KMS-11 (cell line): ENCODE results near the gene LAMB4.

Source experiments
- H2AFZ ChIP-seq: fragments of 200-600 bp; sonication (generic); 2 replicates; pipeline ENCODE4 v1.6.1; 2016; ENCODE audit warnings: antibody characterized with exemption, mixed run types, low read depth
- H3K27ac ChIP-seq: fragments of 200-600 bp; sonication (generic); 2 replicates; pipeline ENCODE4 v1.6.1; 2016; ENCODE audit warnings: mild to moderate bottlenecking, mixed run types
- H3K27me3 ChIP-seq: fragments of 200-600 bp; sonication (generic); 2 replicates; pipeline ENCODE4 v1.6.1; 2017; ENCODE audit warnings: mild to moderate bottlenecking, low read depth, mixed run types, moderate library complexity; ENCODE audit not compliant: insufficient read depth
- H3K36me3 ChIP-seq: fragments of 200-600 bp; sonication (generic); 2 replicates; pipeline ENCODE4 v1.6.1; 2017; ENCODE audit warnings: mild to moderate bottlenecking, mixed run types; ENCODE audit not compliant: insufficient read depth
- H3K4me1 ChIP-seq: fragments of 200-600 bp; sonication (generic); 2 replicates; pipeline ENCODE4 v1.6.1; 2016; ENCODE audit warnings: mild to moderate bottlenecking, low read depth, mixed run types; ENCODE audit not compliant: poor library complexity, severe bottlenecking
- H3K4me2 ChIP-seq: fragments of 200-600 bp; sonication (generic); 2 replicates; pipeline ENCODE4 v1.7.0; 2016; ENCODE audit warnings: mild to moderate bottlenecking, mixed run types
- H3K4me3 ChIP-seq: fragments of 200-600 bp; sonication (generic); IDR thresholded peaks from 2 replicates; pipeline ENCODE4 v1.6.1; 2017; ENCODE audit warnings: low read depth, low read length, mixed read lengths; ENCODE audit not compliant: insufficient read depth
- H3K79me2 ChIP-seq: fragments of 200-600 bp; sonication (generic); 2 replicates; pipeline ENCODE4 v1.6.1; 2016; ENCODE audit warnings: low read depth, mixed run types; ENCODE audit not compliant: insufficient read depth
- H3K9ac ChIP-seq: fragments of 200-600 bp; sonication (generic); 2 replicates; pipeline ENCODE4 v1.6.1; 2016; ENCODE audit warnings: mild to moderate bottlenecking, mixed run types
- H4K20me1 ChIP-seq: fragments of 200-600 bp; sonication (generic); 2 replicates; pipeline ENCODE4 v1.6.1; 2016; ENCODE audit warnings: mild to moderate bottlenecking, mixed run types; ENCODE audit not compliant: insufficient read depth
- TF ChIP-seq, protein P1 (sequence below): fragments of 200-600 bp; sonication (generic); conservative IDR thresholded peaks from 2 replicates; pipeline ENCODE4 v1.6.1; 2017; ENCODE audit warnings: low read depth, mild to moderate bottlenecking, antibody characterized with exemption, low read length, moderate library complexity, mixed read lengths

Gene LAMB4

DNA sequence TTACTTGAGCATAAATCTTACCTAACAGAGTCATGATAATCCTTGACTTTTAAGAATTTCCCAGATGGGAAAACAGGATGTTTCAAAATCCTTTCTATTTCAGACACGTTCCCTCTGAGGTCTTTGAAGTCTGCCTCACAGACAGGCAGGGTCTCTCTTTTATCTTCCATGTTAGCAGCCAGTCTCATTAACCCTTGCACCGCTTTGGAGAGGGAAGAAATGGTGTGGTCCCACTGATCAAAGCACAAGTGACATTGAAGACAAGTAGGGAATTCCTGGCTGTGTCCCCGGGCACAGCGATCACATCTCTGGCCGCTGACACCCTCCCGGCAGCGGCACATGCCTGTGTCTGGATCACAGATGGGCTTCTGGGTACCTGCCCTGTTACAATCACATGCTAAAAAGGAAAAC lies 74.5 kb downstream of the LAMB4 start:
- no peak overlapping the region for H3K4me2 ChIP-seq
- TF ChIP-seq, protein P1, sequence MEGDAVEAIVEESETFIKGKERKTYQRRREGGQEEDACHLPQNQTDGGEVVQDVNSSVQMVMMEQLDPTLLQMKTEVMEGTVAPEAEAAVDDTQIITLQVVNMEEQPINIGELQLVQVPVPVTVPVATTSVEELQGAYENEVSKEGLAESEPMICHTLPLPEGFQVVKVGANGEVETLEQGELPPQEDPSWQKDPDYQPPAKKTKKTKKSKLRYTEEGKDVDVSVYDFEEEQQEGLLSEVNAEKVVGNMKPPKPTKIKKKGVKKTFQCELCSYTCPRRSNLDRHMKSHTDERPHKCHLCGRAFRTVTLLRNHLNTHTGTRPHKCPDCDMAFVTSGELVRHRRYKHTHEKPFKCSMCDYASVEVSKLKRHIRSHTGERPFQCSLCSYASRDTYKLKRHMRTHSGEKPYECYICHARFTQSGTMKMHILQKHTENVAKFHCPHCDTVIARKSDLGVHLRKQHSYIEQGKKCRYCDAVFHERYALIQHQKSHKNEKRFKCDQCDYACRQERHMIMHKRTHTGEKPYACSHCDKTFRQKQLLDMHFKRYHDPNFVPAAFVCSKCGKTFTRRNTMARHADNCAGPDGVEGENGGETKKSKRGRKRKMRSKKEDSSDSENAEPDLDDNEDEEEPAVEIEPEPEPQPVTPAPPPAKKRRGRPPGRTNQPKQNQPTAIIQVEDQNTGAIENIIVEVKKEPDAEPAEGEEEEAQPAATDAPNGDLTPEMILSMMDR = no peak
- H3K27ac ChIP-seq = no peak overlapping the region
- H4K20me1 ChIP-seq = no peaks in the 10 kb centered on the region
- no peaks in the 10 kb centered on the region for H3K79me2 ChIP-seq
- H3K36me3 ChIP-seq = no peaks in the 10 kb centered on the region
- no peaks in the 10 kb centered on the region for H3K4me1 ChIP-seq
- H3K4me3 ChIP-seq = no peak overlapping the region
- H2AFZ ChIP-seq = no peak overlapping the region
- H3K27me3 ChIP-seq = no peaks in the 10 kb centered on the region
- no peak overlapping the region for H3K9ac ChIP-seq

DNA sequence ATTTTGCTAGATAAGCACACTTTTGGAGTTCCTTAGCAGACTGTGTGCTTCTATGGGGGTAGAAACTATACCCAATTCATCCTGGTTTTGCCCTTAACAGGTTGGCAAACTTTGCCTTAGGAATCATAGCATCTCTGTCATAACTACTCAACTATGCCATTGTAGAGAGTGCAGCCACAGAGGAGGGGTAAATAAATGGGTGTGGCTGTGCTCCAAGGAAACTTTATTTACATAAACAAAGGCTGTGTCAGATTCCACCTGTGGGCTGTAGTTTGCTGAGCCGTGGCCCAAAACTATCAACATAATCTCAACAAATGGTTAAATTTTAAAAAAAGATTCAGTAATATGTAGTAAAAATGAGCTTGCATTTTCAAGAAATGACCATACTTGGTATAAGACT lies 75.6 kb downstream of the LAMB4 start:
- Histone ChIP-seq H4K20me1 (no peaks in the 10 kb centered on the region), H3K9ac (no peak overlapping the region)

GRCh38 chr7:108053250-108053649 lies 76.9 kb downstream of the LAMB4 start:
- H3K27ac ChIP-seq = no peak overlapping the region
- TF ChIP-seq, protein P1 = no peak
- no peaks in the 10 kb centered on the region for H3K79me2 ChIP-seq
- H4K20me1 ChIP-seq = no peaks in the 10 kb centered on the region
- no peaks in the 10 kb centered on the region for H3K36me3 ChIP-seq
- no peak overlapping the region for H3K9ac ChIP-seq
- H3K4me2 ChIP-seq = no peak overlapping the region
- no peaks in the 10 kb centered on the region for H3K4me1 ChIP-seq
- H3K27me3 ChIP-seq = no peaks in the 10 kb centered on the region
- H2AFZ ChIP-seq = no peak overlapping the region
- no peak overlapping the region for H3K4me3 ChIP-seq

More for the DNA sequence above, 75.6 kb downstream of the LAMB4 start:
- no peaks in the 10 kb centered on the region for H3K4me1 ChIP-seq
- TF ChIP-seq, protein P1 = no peak
- no peaks in the 10 kb centered on the region for H3K27me3 ChIP-seq
- H3K36me3 ChIP-seq = no peaks in the 10 kb centered on the region
- no peak overlapping the region for H2AFZ ChIP-seq
- H3K79me2 ChIP-seq = no peaks in the 10 kb centered on the region
- no peak overlapping the region for H3K27ac ChIP-seq
- H3K4me3 ChIP-seq = no peak overlapping the region
- H3K4me2 ChIP-seq = no peak overlapping the region

DNA sequence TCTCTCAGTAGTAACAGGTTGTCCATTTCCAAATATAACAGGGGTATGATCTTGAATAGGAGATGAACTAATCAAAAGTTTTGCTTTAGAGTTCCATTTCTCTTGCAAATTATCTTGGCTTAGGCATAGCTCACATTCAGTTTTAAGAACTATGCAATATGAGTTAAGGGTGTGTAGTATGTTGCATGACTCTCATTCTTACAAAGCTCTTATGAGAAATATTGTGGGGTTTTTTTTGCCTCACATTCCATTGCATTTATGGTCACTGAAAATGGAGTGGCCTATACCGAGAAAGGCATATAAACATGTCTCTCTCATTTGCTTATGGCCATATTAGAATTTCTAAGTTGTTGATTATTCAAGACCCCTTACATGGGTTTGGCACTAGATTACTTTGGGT lies 78.7 kb downstream of the LAMB4 start:
- H4K20me1 ChIP-seq = no peaks in the 10 kb centered on the region
- H2AFZ ChIP-seq = no peak overlapping the region
- H3K79me2 ChIP-seq = no peaks in the 10 kb centered on the region
- H3K36me3 ChIP-seq = no peaks in the 10 kb centered on the region
- H3K4me1 ChIP-seq = no peaks in the 10 kb centered on the region
- no peaks in the 10 kb centered on the region for H3K27me3 ChIP-seq
- no peak overlapping the region for H3K27ac ChIP-seq
- no peak overlapping the region for H3K4me2 ChIP-seq
- TF ChIP-seq, protein P1 = no peak
- no peak overlapping the region for H3K9ac ChIP-seq
- no peak overlapping the region for H3K4me3 ChIP-seq

DNA sequence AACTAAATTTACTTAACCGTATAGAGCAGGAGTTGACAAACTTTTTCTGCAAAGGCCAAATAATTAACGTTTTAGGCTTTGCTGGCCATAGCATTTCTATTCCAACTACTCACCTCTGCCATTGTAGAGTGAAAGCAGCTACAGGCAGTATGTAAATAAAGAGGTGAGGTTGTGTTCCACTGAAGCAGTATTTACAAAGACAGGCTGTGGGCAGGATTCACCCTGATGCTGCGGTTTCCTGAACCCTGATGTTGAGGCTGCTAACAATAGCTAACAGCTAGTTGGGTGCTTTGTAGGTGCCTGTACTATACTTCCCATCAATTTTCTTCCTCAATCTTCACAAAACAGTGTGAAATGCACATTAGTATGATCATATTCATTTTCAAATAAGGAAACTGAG lies 80.2 kb downstream of the LAMB4 start:
- H3K79me2 ChIP-seq = no peaks in the 10 kb centered on the region
- no peaks in the 10 kb centered on the region for H3K36me3 ChIP-seq
- H3K27ac ChIP-seq = no peak overlapping the region
- H3K27me3 ChIP-seq = no peaks in the 10 kb centered on the region
- no peaks in the 10 kb centered on the region for H3K4me1 ChIP-seq
- H2AFZ ChIP-seq = no peak overlapping the region
- H3K9ac ChIP-seq = no peak overlapping the region
- no peaks in the 10 kb centered on the region for H4K20me1 ChIP-seq
- H3K4me3 ChIP-seq = no peak overlapping the region
- TF ChIP-seq, protein P1 = no peak
- no peak overlapping the region for H3K4me2 ChIP-seq
